NK-92 (cell line): ENCODE data around the gene SNTA1.
"Not testable (repeated sequence)": the region's sequence is repeated elsewhere in the genome, so short reads cannot be mapped to it uniquely, and the experiment has no call there.

Experiments
- DNase-seq: peaks from one replicate; lab custom pipeline; 2025; ENCODE audit not compliant: unreplicated experiment; lab: John Stamatoyannopoulos, UW

The SNTA1 gene

GRCh38 chr20:33466303-33466646 lies 22.7 kb upstream of the SNTA1 start:
- no peak for DNase-seq

- DNase-seq: no peak
These were observed 22.1 kb upstream of the SNTA1 start for GRCh38 chr20:33465481-33466302.

GRCh38 chr20:33464759-33465158 lies 21.2 kb upstream of the SNTA1 start:
- not testable (repeated sequence) for DNase-seq

DNA sequence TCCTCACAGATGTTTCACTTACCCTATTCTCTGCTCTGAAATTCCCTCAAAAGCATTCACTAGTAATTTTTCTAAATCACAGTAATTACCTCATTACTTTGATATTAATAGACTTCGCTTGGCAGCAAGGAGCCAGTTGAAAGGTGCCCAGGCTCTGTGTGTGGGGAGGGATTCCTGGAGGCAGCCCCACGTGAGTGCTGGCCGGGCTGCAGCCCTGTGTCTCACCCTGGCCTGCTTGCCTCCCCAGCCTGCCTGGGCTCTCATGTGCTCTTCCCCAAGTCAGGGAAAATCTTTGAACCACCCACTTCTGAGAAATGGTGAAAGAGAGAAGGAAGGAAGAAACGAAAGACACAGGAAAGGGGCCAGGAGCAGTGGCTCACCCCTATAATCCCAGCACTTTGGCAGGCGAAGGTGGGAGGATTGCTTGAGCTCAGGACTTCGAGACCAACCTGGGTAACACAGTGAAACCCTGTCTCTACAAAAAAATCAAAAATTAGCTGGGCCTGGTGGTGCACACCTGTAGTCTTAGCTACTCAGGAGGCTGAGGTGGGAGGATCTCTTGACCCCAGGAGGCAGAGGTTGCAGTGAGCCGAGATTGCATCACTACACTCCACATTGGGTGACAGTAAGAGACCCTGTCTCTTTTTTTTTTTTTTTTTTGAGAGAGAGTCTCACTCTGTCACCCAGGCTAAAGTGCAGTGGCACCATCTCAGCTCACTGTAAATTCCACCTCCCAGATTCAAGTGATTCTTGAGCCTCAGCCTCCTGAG lies 20.0 kb upstream of the SNTA1 start:
- DNase-seq: no peak

DNA sequence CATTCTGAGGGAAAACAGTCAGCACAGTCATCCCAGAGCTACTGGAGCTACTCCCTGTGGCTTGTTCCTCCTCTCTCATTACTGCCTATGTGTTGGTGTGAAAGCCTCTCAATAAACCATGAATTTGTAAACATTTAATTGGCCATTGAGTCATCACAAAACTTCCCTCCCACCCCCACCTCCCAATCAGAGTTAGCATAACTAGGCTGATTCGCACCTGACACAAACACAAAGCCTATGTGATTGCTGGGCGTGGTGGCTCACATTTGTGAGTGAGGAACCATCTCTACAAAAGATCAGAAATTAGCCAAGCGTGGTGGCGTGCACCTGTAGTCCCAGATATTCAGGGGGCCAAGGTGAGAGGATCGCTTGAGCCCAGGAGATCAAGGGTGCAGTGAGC lies 17.1 kb upstream of the SNTA1 start:
- DNase-seq: no peak

DNA sequence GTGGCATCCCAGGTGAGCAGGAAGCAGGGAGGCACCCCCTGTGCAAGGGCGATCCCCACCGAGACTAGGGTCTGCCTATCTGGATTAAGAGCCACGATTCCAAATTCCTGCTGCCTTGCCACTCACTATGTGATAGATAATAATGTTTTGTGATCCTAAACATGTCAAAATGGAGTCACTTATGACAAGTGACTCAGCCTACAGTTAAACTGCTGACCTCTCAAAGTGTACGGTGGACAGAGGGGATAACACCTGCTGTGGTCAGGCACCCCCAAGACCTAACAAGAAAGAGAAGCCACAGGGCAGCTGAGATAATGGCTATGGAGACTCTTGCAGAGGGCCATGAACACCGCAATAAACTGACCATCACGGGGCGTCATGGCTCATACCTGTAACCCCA lies 16.0 kb upstream of the SNTA1 start:
- DNase-seq: no peak

DNA sequence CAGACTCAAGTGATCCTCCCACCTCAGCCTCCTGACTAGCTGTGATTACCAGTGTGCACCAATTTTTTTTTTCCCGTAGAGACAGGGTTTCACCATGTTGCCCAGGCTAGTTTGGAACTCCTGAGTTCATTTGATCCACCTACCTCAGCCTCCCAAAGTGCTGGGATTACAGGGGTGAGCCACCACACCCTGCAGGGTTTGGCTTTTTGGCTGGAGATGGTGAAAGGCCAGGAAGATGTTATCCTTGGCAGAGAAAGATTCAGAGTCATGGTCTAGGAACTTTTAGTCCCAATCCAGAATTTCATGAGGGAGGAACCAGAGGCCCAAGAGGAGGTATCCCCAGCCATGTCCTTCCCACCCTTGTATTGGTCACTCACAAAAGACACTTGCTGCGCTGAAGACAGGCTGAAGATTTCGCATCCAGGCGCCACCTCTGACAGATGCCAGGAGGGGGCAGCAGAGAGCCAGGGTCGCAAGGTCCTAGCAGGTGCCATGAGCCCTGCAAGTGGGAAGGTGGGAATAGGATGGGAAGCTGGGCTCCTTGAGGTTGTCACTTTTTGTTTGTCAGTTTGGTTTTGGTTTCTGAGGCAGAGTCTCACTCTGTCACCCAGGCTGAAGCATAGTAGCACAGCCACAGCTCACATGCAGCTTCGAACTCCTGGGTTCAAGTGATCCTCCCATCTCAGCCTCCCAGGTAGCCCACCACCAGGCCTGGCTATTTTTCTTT lies 13.5 kb upstream of the SNTA1 start:
- DNase-seq: not testable (repeated sequence)

GRCh38 chr20:33450867-33451266 lies 7.3 kb upstream of the SNTA1 start:
- no peak for DNase-seq

GRCh38 chr20:33445881-33446625 lies 2.5 kb upstream of the SNTA1 start:
- no peak for DNase-seq

- no peak for DNase-seq
These were observed 1.4 kb upstream of the SNTA1 start for GRCh38 chr20:33444797-33445560.

DNA sequence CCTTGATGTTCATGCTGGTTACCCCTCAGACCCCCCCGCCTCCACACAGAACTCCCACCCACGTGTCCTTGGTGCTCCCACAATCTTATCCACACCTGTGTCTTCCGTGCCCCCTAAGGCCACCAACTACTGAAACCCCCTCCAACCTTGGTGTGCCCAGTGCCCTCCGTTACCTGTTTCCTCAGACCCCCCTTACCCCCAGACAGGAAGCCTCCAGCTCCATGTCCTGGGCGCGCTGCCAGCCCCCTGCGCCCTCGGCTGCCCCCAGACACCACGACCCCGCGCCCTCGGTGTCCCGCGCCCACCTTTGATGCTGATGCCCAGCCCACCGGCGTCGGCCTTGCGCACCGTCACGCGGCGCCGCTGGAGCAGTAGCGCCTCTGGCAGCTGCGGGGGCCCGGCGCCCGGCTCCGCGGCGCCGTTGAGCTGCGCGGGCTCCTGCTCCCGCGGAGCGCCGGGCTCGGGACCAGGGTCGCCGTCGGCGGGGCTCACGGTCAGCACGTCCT lies 504 bp downstream of the SNTA1 start:
- DNase-seq: no peak

DNA sequence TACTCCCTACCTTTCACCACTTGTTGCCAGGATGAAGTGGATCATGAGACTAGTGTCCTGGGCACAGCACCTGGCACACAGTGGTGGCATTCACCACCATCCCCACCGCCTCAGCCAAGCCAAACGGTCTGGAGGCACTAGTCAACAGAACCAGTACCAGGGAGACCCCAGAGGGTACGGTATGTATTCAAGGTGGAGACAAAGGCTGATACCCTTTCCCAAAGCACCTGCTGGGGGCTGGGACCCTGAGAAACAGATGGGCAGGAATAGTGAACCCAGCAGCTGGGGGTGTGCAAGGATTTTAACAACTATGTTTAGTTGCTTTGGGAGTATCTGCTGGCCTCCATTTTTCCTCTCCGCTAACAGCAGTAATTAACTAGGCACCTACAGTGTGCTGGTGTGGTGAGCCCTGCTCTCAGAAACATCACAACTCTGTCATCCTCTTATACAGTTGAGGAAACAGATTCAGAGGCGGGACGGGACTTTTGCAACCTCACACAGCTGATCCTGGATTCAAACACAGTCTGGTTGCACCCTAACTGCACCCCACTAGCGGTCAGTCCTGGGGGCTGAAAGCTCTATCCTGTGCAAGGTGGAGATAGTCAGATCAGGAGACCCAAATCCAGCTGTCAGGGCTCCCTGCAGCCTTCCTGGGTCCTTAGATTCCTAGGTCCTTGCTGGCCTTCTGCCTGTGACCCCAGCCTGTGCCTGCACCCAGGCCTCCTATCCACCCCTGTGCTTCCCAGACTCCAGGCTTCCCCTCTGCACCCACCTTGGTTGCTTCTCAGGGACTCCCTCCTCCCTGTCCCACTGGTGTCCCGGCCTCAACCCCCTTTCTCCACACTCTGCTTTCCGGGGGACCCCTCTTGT lies 1.2 kb downstream of the SNTA1 start:
- DNase-seq: no peak

- DNase-seq: no peak
These were observed 2.2 kb downstream of the SNTA1 start for GRCh38 chr20:33441142-33441955.

DNA sequence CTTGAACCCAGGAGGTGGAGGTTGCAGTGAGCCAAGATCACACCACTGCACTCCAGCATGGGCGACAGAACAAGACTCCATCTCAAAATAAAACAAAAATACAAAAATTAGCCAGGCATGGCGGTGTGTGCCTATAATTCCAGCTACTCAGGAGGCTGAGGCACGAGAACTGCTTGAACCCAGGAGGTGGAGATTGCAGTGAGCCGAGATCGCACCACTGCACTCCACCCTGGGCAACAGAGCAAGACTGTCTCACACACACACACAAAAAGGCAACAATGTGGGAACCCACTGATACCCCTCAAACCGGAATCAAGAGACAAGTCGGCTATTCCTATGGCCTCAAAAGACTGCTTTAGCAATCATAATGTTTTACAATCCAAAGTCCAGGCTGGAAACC lies 3.0 kb downstream of the SNTA1 start:
- DNase-seq: not testable (repeated sequence)

GRCh38 chr20:33438481-33438880 lies 5.1 kb downstream of the SNTA1 start:
- no peak for DNase-seq

GRCh38 chr20:33437141-33437911 lies 6.2 kb downstream of the SNTA1 start:
- no peak for DNase-seq

GRCh38 chr20:33434434-33434833 lies 9.1 kb downstream of the SNTA1 start:
- no peak for DNase-seq
